Stimulated activated CD8-positive, alpha-beta memory T cell treated with anti-CD3 and anti-CD28 coated beads, Interleukin-7, amount 100 ng/mL, for 48 hours (primary cell): ENCODE measurements around the gene OPN4.

Experiments
- DNase-seq, 2 donors: peaks; one replicate each; pipeline ENCODE4 v3.0.0-alpha.2; 2020; ENCODE audit warnings: low read depth in 1 of 2; ENCODE audit errors: extremely low read depth in 1 of 2

The OPN4 gene

DNA sequence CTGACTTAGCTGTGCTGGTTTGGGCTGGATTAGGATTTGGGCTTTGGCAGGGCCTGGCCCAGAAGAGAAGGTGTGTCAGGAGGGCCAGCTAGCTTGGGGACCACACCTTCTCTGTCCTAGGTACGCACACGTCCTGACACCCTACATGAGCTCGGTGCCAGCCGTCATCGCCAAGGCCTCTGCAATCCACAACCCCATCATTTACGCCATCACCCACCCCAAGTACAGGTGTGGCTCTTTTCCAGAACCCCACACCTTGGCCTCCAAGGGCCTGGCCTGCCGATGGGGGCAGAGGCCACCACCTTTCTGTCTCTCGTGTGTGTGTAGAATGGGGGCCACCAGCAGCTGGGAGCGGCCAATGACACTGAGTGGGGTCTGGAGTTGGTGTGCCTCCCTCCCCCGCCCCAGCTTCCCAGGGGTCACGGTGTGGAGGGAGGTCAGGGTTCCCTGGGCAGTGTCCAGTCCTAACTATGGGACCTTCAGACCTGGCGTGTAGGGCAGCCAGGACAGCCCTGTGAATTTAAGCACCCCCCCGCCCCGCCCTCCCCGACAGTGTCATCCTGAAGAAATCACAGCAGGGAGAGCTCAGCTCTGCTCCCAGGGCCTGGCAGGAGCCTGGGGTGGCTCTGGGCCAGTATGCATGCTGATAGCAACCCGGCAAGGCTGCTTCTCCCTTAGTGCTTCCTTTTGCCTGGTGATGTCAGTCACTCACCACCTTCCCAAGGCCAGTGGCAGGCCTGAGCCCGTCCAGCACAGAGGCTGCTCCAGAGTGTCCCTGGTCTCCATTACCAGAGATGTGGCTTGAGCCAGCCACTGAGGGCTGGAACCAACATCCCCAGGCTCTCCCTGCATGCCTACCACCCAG is 7.0 kb downstream of the OPN4 start:
- DNase-seq = no peak

DNA sequence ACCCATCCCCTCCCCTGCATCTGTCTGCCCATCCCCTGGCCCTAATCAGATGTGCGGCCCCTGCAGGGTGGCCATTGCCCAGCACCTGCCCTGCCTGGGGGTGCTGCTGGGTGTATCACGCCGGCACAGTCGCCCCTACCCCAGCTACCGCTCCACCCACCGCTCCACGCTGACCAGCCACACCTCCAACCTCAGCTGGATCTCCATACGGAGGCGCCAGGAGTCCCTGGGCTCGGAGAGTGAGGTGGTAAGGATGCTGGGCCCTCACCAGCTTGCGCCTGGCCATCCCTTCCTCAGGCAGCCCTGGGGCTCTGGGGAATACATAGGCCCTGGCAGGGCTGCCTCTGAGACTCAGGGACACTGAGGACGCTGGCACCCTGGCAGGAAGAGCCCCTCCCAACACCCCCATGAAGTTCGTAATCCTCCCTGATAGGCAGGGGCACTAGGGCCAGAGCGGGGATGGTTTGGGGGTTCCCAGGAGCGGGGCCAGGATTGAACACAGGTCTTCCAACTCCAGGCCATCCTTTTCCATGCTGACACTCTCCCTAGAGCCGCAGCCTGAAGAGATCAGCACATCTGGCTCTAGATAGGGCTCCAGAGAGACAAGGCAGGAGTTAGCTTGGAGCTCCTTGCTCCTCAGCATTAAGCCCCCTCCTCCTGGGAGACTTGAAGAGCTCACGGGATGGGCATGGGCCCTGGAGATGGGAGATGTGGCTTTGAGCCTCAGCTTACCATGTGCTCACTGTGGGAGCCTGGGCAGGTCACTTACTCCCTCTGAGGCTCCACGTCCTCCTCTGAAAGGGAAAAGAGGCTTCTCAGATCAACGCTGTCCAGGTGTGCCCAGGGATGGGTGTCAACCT is 8.1 kb downstream of the OPN4 start:
- DNase-seq = no peak

DNA sequence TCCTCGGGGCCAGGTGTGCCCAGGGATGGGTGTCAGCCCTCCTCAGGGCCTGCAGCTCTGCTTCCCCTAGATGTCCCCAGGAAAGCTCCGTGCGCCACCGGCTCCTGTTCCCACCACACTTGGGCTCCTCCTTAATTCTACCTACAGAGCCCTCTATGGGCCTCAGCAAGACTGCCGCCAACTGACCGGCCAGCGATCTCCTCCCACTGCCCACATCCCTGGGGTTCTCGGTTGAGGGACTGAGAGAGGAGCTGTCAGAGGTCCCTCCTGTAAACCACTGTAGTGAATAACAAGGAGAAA is 8.6 kb downstream of the OPN4 start:
- DNase-seq = no peak

DNA sequence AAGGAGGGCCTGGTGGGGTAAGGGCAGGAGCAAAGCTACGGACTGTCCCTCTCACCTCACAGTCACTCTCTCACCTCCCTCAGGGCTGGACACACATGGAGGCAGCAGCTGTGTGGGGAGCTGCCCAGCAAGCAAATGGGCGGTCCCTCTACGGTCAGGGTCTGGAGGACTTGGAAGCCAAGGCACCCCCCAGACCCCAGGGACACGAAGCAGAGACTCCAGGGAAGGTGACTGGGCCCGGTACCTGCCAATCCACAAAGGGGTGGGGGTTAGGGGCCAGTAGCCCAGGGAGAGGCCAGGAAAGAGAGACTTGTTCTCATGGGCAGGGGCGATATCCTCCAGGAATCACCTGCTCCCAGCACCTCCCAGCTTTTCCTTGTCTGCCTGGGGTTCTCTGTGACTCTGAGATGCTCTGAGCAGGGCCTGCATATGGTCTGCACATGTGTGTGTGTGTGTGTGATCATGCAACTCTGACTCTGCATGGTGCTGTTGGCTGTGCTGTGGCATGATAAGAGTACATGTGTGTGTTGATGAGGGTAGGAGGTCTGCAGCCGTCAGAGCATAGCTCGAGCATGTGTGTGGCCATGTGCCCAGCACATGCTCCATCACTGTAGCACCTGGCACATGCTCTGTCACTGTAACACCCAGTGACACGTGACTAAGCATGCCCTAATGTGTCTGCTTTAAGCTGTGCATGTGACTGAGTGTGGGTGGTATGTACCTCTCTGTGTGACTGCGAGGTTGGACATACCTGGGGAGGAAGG is 9.4 kb downstream of the OPN4 start:
- no peak for DNase-seq

DNA sequence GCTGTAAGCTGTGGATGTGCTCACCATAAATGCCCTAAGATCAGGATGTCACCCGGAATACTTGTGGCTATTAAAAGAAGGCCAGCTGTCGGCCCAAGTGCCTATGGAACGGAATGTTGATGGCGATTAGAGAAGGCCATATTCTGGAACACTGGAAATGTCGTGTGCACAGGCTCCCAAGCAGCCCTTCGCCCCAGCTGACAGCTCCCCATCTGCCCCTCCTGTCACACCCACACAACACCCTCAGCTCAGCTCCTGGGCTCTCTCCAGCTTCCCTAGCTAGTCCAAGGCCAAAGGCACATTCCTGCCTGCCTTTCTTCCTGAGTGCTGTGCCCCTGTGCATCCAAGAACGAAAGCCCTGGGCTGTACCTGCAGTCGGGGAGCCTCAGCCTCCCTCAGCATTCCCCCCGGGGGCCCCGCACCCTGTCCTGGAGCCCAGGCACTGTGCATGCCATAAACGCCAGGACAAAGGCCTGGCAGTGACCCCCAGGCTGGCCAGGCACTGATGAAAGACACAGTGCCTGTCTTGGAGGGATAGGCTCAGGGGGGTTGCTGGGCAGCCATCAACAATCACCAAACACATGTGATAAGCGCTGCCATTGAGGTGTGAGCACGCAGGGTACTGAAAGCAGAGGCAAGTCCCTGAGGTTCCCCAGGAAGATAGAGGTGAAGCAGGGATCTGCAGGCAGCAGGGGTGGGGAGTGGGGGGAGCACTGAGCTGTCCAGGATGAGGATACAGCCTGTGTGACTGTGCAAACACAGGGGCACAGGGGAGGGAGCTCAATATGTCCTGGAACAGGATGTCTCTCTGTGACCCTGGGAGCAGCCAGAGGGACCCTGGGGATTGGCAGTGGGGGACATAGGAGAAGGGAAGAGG is 10.2 kb downstream of the OPN4 start:
- no peak for DNase-seq

DNA sequence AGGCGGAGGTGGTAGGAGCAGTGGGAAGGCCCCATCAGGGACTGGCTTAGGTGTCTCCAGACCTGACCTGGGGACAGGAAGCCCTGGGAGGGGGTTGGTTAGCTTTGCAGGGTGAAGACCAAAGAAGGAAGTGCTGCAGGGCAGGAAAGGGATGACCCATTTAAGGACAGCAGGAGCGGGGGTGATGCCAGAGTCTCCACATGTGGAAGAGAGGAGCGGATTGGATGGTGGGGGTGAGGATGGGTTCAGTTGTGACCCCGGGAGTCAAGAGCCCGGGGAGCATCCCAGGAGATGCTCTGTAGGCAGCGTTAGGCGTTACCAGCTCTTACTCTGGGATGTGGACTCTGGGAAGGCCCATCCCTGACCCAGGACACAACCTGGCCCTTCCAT is 10.9 kb downstream of the OPN4 start:
- DNase-seq = no peak

DNA sequence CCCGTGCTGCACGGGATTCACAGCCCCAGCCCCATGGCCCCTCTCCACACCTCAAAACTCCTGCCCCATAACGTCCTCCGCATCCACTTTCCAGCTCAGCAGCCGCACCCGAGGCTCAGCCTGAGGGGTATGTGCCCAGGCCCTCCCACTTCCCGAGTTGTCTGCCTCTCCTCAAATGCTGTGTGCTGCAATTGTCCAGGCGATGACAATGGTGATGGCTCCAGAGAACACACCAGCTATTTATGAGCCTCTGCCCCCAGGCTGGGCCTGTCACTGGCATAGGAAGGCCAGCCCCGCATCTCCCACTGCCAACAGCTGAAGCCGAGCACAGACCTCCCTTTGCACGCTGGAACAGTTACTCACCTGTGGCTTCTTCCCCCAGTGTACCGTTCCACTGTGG is 11.5 kb downstream of the OPN4 start:
- no peak for DNase-seq

DNA sequence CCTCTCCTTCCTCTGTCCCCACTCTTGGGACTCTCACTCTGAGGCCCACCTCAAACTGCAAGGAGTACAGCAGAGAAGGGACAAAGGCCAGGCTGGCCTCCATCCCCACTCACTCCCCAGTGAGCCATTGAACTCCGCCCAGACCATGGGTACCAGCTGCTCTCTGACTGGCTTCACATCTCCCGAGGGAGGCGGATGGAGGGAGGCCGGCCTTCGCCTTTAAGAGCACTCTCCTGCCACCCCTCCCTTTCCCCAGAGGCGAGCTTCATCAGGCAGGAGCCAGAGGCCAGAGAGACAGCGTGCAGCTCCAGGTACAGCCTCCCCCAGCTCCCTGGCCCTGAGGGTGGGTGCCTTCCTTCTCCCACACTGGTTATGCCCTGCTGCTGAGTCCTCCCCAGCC is 12.2 kb downstream of the OPN4 start:
- DNase-seq = no peak

DNA sequence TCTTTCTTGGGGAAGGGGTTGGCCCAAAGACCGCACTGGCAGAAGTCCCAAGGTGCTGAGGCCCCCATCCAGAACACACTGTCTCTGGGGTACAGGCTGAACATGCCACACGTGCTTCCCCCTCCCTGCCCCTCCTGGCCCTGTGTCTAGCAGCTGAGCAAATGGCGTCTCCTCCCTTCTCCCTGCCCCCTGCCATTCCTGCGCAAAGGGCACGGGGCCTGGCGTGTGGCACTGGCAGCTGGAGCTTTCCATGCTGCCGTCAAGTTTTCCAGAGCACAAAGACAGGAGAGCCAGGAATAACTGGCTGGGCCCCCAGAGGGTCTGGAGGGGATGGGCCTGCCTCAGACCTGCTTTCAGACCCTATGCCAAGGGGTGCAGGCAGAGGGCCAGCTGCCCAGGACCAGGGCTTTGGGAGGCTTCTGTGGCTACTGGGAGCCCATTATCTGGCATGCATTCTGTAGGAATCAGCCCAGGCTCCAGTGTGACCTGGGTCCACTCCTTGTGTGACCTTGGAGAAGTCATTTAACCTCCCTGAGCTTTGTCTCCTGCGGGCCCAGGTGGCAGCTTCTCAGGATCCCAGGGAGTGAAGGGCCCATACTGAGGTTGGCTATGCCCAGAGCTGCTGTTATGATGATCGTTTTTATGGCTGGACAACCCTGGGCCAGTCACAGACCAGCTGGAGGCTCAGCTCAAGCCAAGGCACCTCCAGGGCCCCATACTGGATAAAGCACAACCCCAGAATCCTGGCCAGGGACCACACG is 13.3 kb downstream of the OPN4 start:
- DNase-seq = no peak

DNA sequence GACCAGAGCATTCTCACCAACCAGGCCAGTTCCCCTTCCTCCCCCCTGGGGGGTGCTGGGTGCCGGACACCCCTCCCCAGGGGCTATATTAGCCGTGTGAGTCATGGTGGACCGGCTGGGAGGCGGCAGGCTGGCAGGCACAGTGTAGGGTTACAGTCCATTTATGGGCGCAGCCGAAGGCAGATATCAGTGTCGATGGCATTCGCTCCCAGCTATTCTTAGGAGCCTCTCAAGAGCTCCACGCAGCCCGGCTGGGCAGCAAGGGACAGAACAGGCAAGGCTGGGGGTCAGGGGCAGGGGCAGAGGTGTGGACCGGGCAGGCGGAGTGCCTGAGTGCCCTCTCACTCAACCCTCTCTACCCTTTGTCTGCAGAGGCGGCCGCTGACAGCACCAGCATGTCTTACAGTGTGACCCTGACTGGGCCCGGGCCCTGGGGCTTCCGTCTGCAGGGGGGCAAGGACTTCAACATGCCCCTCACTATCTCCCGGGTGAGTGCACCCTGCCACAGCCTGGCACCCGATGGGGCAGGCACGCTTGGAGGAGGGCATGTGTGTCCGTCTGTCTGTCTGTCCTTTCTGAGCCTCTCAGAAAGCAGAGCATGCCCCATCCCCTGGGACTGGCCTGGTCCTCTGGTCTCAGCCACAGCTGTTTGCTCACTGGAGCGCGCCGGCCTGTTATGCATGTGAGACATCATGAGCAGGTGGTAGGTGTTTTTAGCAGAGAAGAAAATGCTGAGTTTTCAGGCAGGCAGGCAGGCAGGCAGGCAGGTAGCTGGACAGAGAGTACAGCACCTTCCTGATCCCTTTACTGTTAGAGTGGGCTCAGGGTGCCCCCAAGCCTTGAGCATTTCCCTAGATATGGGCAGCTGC is 14.2 kb downstream of the OPN4 start, which contains the start of gene LDB3:
LDB3 (plus strand) TSS at position 215 of the 869 bp plus-strand sequence; CDS start at position 396, 181 bp downstream.
- no peak for DNase-seq

DNA sequence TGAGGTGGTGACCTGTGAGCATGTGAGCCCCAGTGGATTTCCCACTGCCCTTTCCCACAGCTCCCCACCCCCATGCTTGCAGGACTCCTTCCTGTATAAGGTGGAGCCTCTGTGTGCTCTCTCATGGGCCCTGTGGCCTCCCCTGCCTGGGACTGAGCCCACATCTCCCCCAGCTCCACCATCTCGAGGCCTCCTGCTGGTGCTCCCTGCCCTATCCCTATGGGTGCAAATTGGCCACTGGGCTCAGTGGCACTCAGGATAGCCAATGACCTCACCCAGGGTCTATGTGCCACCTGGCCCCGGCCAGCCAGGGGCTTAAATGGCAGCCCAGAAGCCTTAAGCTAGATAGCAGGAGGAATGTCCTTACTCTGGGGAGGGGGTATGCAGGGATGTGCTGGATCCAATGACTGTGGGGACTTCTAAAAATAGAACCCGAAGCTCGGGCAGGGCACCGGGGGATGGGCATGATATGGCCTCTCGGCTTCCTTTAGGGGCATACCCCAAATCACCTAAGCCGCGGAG is 16.0 kb downstream of the OPN4 start:
- DNase-seq = no peak

DNA sequence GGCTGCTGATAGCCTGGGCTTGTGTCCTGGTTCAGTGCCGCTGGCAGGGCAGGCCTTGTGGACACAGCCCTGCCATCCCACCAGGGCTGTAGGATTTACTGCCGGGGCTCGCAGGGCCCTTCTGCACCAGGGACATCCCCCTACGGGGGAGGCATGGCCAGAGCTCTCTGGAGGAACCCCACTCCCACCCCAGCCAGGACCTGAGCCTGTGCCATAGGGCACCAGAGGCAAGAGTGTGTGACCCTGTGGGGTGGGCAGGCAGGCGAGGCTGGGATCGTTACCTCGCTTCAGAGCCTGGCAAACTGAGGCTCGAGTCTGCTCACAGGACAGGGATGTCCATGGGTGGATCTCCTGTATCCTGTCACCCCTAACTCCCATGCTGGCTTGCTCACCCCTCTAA is 16.5 kb downstream of the OPN4 start:
- DNase-seq = no peak

DNA sequence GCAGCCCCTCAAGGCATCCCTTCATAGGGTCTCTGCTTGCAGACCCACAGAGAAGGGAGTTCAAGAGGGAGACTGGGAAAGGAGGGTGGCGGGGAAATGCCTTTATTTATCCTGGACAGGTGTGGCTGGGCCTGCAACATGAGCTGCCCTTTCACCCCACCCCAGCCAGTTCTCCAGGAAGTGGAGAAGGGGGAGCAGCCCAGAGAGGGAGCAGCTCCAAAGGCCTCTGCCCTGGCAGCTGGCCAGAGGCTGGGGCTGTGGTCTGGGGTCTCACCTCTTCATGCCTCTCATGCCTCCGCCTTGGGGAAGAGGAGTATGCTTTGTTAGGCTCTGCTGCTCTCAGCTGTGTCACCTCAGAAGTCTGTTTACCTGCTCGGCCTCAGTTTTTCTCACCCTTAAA is 17.1 kb downstream of the OPN4 start:
- DNase-seq = no peak

DNA sequence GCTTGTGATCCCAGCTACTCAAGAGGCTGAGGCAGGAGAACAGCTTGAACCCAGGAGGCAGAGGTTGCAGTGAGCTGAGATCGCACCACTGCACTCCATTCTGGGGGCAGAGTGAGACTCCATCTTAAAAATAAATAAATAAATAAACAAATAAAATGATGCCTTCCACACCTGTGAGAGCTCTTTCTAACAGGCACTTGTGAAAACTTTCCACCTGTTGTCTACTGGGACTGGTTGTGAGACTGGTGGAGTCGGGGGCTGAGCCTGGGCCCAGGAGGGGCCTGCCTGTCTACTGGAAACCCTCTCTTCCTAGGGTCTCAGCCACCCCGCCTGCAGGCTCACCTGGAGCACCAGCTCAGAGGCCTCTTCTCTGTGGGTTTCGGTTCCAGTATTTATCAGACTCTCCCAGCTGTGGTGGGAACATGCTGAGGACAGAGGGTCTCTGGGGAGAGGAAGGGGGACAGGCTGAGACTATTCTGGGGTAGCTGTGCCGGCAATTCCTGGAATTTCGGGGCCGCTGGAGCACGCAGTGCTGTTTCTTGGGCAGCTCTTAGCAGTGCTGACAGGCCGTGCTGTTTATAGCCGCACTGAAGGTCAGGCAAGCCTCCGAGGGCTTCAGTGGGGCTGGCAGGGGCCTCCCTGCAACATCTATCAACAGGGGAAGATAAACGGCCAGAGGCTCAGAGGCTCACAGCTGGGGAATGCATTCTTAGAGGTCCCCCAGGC is 17.8 kb downstream of the OPN4 start:
- no peak for DNase-seq

DNA sequence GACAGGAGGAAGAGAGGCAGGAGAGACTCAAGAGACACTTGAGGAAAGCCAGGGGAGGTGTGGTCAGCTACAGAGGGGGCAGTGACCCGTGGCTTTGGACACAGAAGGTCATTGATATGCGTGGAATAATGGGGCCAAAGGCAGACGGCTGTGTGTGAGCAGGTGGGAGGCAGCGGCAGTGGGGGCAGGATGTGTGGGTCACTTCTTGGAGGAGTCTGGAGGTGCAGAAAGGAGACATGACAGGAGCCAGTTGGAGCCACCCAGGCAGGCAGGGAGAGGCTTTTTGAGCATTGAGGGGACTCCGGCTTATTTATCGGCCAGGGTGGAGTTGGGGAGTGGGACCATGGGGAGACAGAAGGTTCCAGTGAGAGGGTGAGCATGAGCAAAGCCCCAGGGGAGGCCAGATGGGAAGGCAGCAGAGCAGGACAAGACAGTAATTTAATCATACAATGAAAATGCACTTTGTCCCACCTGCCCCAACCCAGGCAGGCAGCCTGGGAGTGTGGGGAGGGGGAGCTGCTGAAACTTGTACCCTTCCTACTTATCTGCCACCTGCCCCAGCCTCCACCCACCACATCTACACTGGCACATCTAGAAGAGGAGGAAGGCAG is 19.0 kb downstream of the OPN4 start:
- DNase-seq = no peak

DNA sequence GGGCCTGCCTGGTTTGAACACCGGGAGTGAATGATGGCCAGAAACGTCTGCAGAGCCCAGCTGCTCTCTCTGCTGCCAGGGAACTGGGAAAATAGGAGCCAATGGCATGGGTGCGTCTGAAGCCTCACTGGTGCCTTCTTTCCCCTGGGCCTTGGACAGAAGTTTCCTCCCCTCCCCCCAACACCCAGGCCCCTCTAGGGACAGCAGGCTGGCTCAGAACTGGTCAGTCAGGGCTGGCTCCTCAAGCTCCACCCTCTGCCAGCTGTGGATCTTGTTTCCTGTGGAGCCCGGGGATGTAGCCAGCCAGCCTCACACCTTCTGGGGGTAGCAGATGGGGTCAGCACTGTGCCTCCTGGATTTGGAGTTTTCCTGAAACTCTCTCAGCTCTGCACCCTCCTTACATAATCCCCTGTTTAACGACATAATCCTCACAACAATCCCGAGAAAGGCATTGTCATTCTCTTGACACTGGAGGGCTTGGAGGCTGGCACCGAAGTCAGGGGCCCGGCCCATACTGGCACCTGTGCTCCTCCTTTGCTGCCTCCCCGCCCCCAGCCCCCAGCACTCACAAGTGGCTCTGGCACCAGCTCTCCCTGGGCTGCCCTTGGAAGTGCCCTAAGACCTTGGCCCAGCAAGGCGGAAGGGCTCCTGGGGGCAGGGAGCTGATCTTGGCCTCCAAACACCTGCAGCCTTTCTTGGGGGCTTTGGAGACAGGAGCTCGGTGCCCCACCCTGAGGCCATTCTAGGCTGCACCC is 19.7 kb downstream of the OPN4 start:
- no peak for DNase-seq

DNA sequence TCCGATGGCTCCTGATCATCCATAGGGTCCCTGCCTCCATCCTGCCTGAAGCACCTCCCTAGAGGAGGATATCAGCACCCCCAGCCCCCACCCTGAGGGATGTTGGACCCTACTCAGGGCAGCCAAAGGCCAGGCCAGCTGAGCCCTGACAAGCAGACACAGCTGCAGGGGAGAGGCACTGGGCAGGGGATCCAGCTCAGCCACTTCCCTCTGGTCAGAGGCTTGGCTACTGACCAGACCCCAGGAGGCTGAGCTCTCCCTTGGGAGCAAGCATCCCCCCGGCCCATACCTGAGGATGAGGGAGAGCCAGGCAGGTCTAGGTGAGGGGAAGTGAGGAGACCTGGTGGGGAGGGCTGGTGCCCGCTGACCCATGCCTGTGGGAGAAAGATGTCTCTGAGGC is 20.6 kb downstream of the OPN4 start:
- DNase-seq = no peak
